K562 (cell line): ENCODE measurements around the gene VAPB. TPM values are rescaled to one million over a fixed set of nuclear protein-coding genes. Genes with fewer than 3 reads are reported as not detected.
A peak's percentile ranks its signal among the peaks of the same experiment; 100 is the strongest.

Experiments
- ATAC-seq: fragments of 200-7000 bp; cut with Tn5 transposase; 3 replicates; pipeline ENCODE4 v1.9.1; 2020; ENCODE audit warnings: moderate library complexity
- BruUV-seq: library from RNA; stranded (reverse); fragments of 400-500 nt; replicated peaks from 2 replicates; lab custom pipeline; 2021; lab: Mats Ljungman, UMichigan
- CTCF ChIA-PET: fragments of 300-600 bp; formaldehyde crosslinking; extraction: SDS; loops from one replicate; lab custom pipeline; 2021; ENCODE audit warnings: low intra/inter-chr PET ratio; lab: Yijun Ruan, JAX
- POLR2A ChIA-PET: fragments of 300-600, 350-650 bp; sonication (Branson Sonifier 250); formaldehyde crosslinking; extraction: SDS; loops from one replicate; lab custom pipeline; 2021; ENCODE audit warnings: antibody characterized with exemption, inconsistent platforms; lab: Yijun Ruan, JAX
- DNase-seq, 4 experiments: peaks; one replicate each; pipeline versions ENCODE4 v3.0.0 to v3.0.0-alpha.2; 2011 to 2018; ENCODE audit warnings: low spot score in 3 of 4, mixed read lengths in 3 of 4; ENCODE audit errors: extremely low read depth in 1 of 4
- FAIRE-seq: peaks from 2 replicates; lab custom pipeline; 2011; peaks lifted over from hg19 to GRCh38; lab: Jason Lieb, UNC
- H2AFZ ChIP-seq: 2 replicates; pipeline ENCODE4 v1.6.0; 2011; ENCODE audit warnings: low read depth, low read length, control low read depth, inconsistent platforms
- H3K27ac ChIP-seq: fragments of 200-600 bp; 3 replicates; pipeline ENCODE4 v1.8.0; 2011; ENCODE audit warnings: low read depth, mild to moderate bottlenecking, control low read depth, inconsistent platforms, low read length, moderate library complexity, mixed read lengths; ENCODE audit errors: extremely low read depth
- H3K27me3 ChIP-seq, 2 experiments: fragments of 300-600 bp in 1 of 2; 2 replicates in 1 of 2; 3 replicates in 1 of 2; pipeline versions ENCODE4 v1.6.0 to v1.8.0; 2011; ENCODE audit warnings: inconsistent platforms in 2 of 2, low read length in 2 of 2, mild to moderate bottlenecking in 1 of 2, mixed read lengths in 1 of 2, moderate library complexity in 1 of 2; ENCODE audit not compliant: control insufficient read depth in 2 of 2, insufficient read depth in 2 of 2
- H3K36me3 ChIP-seq: fragments of 300-600 bp; 3 replicates; pipeline ENCODE4 v1.8.0; 2011; ENCODE audit warnings: mild to moderate bottlenecking, low read length, inconsistent platforms; ENCODE audit not compliant: control insufficient read depth, insufficient read depth
- H3K4me1 ChIP-seq, 2 experiments: fragments of 200-600 bp in 1 of 2; replicated peaks in 1 of 2; 2 replicates in 1 of 2; 3 replicates in 1 of 2; pipeline versions ENCODE4 v1.5.1 to v1.8.0; 2011; ENCODE audit warnings: inconsistent platforms in 2 of 2, low read length in 2 of 2, mild to moderate bottlenecking in 1 of 2, mixed read lengths in 1 of 2, moderate library complexity in 1 of 2; ENCODE audit not compliant: control insufficient read depth in 2 of 2, insufficient read depth in 2 of 2
- H3K4me2 ChIP-seq: 2 replicates; pipeline ENCODE4 v1.6.1; 2011; ENCODE audit warnings: low read length, control low read depth, inconsistent platforms, mixed read lengths; ENCODE audit not compliant: insufficient read depth
- H3K4me3 ChIP-seq: fragments of 200-600 bp; sonication (generic), shearing (Covaris generic); 2 replicates; pipeline ENCODE4 v1.5.1; 2016; ENCODE audit warnings: control low read depth, inconsistent platforms
- H3K79me2 ChIP-seq: fragments of 200-600 bp; 3 replicates; pipeline ENCODE4 v1.8.0; 2011; ENCODE audit warnings: low read length, inconsistent platforms; ENCODE audit not compliant: control insufficient read depth, insufficient read depth
- H3K9ac ChIP-seq, 2 experiments: 2 replicates each; pipeline versions ENCODE4 v1.6.0 to v1.6.1; 2011; ENCODE audit warnings: low read depth in 2 of 2, low read length in 2 of 2, control low read depth in 1 of 2, inconsistent platforms in 1 of 2, mild to moderate bottlenecking in 1 of 2, mixed read lengths in 1 of 2; ENCODE audit not compliant: insufficient read depth in 1 of 2
- H3K9me1 ChIP-seq: one replicate; pipeline ENCODE4 v1.6.0; 2011; ENCODE audit warnings: inconsistent platforms, mild to moderate bottlenecking, low read length, moderate library complexity; ENCODE audit not compliant: control insufficient read depth, insufficient read depth
- H3K9me3 ChIP-seq: replicated peaks from 2 replicates; pipeline ENCODE4 v1.5.1; 2011; ENCODE audit warnings: low read depth, low read length, inconsistent platforms; ENCODE audit not compliant: control insufficient read depth, insufficient read depth
- H4K20me1 ChIP-seq: replicated peaks from 2 replicates; pipeline ENCODE4 v1.6.1; 2011; ENCODE audit warnings: low read length, inconsistent platforms, mixed read lengths; ENCODE audit not compliant: control insufficient read depth, insufficient read depth
- CBX2 ChIP-seq: fragments of 200-600 bp; sonication (generic); IDR thresholded peaks from one replicate; pipeline ENCODE4 v1.6.1; 2012; ENCODE audit warnings: mild to moderate bottlenecking, low read length, inconsistent platforms; ENCODE audit not compliant: insufficient read depth, poor library complexity, severe bottlenecking
- EHMT2 ChIP-seq: fragments of 450-650 bp; IDR thresholded peaks from 2 replicates; pipeline ENCODE4 v1.6.1; 2018; ENCODE audit warnings: antibody characterized with exemption
- JUND ChIP-seq, 2 experiments: IDR thresholded peaks; 2 replicates in 1 of 2; 3 replicates in 1 of 2; pipeline ENCODE4 v1.6.1; 2011; ENCODE audit warnings: borderline replicate concordance in 2 of 2, low read depth in 2 of 2, low read length in 2 of 2, improper control_type of control experiment in 1 of 2, missing biosample characterization in 1 of 2, missing genetic modification characterization in 1 of 2, missing genetic modification reagents in 1 of 2
- RHOXF2B ChIP-seq: fragments of 250-450 bp; sonication (Bioruptor Pico); conservative IDR thresholded peaks from 2 replicates; pipeline ENCODE4 v1.5.1; 2021
- THRAP3 ChIP-seq: fragments of 450-650 bp; IDR thresholded peaks from 2 replicates; pipeline ENCODE4 v1.6.1; 2016; ENCODE audit warnings: mild to moderate bottlenecking, inconsistent platforms, borderline replicate concordance
- ZNF3 ChIP-seq: fragments of 250-450 bp; sonication (Bioruptor Pico); IDR thresholded peaks from 2 replicates; pipeline ENCODE4 v1.5.0; 2021; ENCODE audit warnings: mild to moderate bottlenecking, moderate library complexity
- ZNF589 ChIP-seq: fragments of 200-800 bp; sonication (Bioruptor generic); IDR thresholded peaks from 2 replicates; pipeline ENCODE4 v1.6.1; 2016; ENCODE audit warnings: low read depth, missing genetic modification characterization, missing compliant biosample characterization
- WGBS: fragments of 100-300 bp; shearing (Covaris generic); methylation state at CpG from one replicate; pipeline ENCODE4 v1.1.6; 2016; ENCODE audit warnings: low coverage, mixed read lengths; ENCODE audit not compliant: insufficient coverage; ENCODE audit errors: missing lambda C conversion rate; 5-methylcytosine and 5-hydroxymethylcytosine counted together
- in situ Hi-C: fragments of 300-500 bp; cut with MboI; formaldehyde crosslinking; loops from 4 replicates; pipeline ENCODE4 v1.15.0; 2018; ENCODE audit warnings: inconsistent platforms, mixed read lengths
- intact Hi-C: fragments of 100-400 bp; cut with micrococcal nuclease; formaldehyde crosslinking; loops from 2 replicates; pipeline ENCODE4 v1.14.2; 2022
- polyA plus RNA-seq, 8 experiments: library from polyadenylated mRNA; depleted of rRNA in 4 of 8; stranded (reverse) in 5 of 8; unstranded in 3 of 8; fragments of >200 nt; fragmentation: Nextera tagmentation in 2 of 8; fragmentation: Illumina TruSeq in 1 of 8; extraction: Ambion mirVana in 2 of 8; extraction: Trizol in 1 of 8; gene quantifications; 2 replicates each; pipeline versions ENCODE4 v1.2.1 to v1.2.3, GENCODE V29; 2011 to 2014; ENCODE audit warnings: inconsistent platforms in 1 of 8, missing spikeins in 1 of 8
- total RNA-seq, 7 experiments: library from RNA; depleted of rRNA in 6 of 7; stranded (reverse); fragments of >200 nt in 6 of 7; fragmentation: Illumina TruSeq in 2 of 7; extraction: Trizol in 2 of 7; gene quantifications; 2 replicates each; pipeline versions ENCODE4 v1.2.1 to v1.2.3, GENCODE V29; 2011 to 2021; ENCODE audit warnings: low replicate concordance in 1 of 7
- TF ChIP-seq, protein P1 (sequence below): sonication (generic); formaldehyde crosslinking; IDR thresholded peaks from 2 replicates; pipeline ENCODE4 v1.9.0; 2022; ENCODE audit warnings: mild to moderate bottlenecking, missing genetic modification reagents
- TF ChIP-seq, protein P2 (sequence below): fragments of 450-650 bp; IDR thresholded peaks from 2 replicates; pipeline ENCODE4 v1.6.1; 2014; ENCODE audit warnings: low read depth, mild to moderate bottlenecking, moderate library complexity, borderline replicate concordance

Gene VAPB
- total and polyA plus RNA-seq, 9 of the 15 experiments (the other 6 are each of a cell fraction or from before 2014, with no cell fraction given) = 3.4 to 51.0 (median 27.9) TPM

DNA sequence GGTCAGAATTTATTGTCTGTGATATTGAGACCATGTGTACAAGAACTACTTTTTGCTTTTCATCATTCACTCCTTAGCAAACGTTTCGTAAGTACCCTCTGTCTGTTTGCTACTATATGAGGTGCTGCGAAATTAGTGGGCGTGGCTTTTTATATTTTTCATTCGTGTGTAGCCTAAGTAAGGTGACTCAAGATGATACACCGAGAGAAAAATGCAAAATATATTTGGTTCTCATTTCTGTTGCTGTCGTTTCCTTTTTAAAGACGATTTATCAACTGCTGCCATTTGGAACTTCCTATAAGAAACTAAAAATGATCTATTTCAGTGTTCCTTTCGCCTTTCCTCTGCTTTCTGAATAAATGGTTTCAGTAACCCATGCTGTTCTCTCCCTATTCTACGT lies 61.2 kb downstream of the VAPB start:
- ATAC-seq (no peak), DNase-seq (no peak), FAIRE-seq (peak; percentile 11)
- POLR2A ChIA-PET = no interaction called here
- Histone ChIP-seq H3K4me3 (no peak overlapping the region), H3K79me2 (no peaks in the 10 kb centered on the region), H4K20me1 (no peaks in the 10 kb centered on the region), H3K4me1 (no peaks in the 10 kb centered on the region), H3K27me3 (no peaks in the 10 kb centered on the region), H3K9me1 (no peaks in the 10 kb centered on the region), H3K9me3 (no peaks in the 10 kb centered on the region), H3K9ac (no peak overlapping the region), H2AFZ (no peak overlapping the region), H3K27ac (no peak overlapping the region), H3K4me2 (no peak overlapping the region), H3K36me3 (peaks cover 47% of the 10 kb centered on the region)
- no peak for TF ChIP-seq CBX2
- TF ChIP-seq, protein P1, sequence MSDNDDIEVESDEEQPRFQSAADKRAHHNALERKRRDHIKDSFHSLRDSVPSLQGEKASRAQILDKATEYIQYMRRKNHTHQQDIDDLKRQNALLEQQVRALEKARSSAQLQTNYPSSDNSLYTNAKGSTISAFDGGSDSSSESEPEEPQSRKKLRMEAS (CRISPR knock-in tag) = no peak
- TF ChIP-seq, protein P2, sequence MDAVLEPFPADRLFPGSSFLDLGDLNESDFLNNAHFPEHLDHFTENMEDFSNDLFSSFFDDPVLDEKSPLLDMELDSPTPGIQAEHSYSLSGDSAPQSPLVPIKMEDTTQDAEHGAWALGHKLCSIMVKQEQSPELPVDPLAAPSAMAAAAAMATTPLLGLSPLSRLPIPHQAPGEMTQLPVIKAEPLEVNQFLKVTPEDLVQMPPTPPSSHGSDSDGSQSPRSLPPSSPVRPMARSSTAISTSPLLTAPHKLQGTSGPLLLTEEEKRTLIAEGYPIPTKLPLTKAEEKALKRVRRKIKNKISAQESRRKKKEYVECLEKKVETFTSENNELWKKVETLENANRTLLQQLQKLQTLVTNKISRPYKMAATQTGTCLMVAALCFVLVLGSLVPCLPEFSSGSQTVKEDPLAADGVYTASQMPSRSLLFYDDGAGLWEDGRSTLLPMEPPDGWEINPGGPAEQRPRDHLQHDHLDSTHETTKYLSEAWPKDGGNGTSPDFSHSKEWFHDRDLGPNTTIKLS = no peak
- TF ChIP-seq ZNF3 (CRISPR knock-in tag) = no peak
- no peak for TF ChIP-seq RHOXF2B (CRISPR knock-in tag)
- TF ChIP-seq JUND (IDR thresholded peaks at IDR 0.05; ENCODE audit: borderline replicate concordance, low read depth, low read length) = no peak
- no peak for TF ChIP-seq JUND (tag; IDR thresholded peaks at IDR 0.05; ENCODE audit: borderline replicate concordance, low read depth, low read length)
- TF ChIP-seq ZNF589 (CRISPR knock-in tag) = no peak
- no peak for TF ChIP-seq EHMT2
- TF ChIP-seq THRAP3 = no peak
- intact Hi-C loops (no loop called here), in situ Hi-C loops (no loop called here)
- WGBS = 94% methylated on average over 10 of the region's 10 CpGs
- CTCF ChIA-PET = no interaction called here
- BruUV-seq = no TSS peak
